ENCODE data around the gene XRCC4.

Gene XRCC4

DNA sequence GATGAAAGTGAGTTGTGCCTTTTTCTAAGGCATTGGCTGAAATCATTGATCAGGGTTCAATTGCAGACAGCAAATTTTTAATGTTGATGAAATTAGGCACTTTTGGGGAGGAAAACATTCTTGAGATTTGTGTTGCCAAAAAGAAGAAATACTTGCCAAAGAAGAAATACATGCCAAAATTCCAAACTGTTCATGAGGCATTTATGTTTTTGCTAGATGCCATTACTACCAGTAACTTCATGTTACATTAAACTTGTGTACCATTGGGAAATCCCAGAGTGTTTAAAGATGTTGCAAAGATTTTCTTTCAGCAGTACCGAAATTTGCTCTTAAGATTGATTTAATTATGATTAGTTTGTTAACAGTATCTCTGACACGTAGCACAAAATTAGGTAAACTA is 7.0 kb downstream of the XRCC4 start:
- Histone ChIP-seq H3K4me1 (ENCODE audit: control insufficient read depth, insufficient read depth, low read length) (no peaks in the 10 kb centered on the region), H3K27ac (ENCODE audit: low read depth, low read length) (no peak overlapping the region), H3K9ac (ENCODE audit: low read length) (no peak overlapping the region), H3K27me3 (ENCODE audit: control insufficient read depth, insufficient read depth, low read length) (no peaks in the 10 kb centered on the region), H3K4me3 (ENCODE audit: low read length) (no peak overlapping the region), H3K36me3 (ENCODE audit: control insufficient read depth, insufficient read depth, low read length) (no peaks in the 10 kb centered on the region)

DNA sequence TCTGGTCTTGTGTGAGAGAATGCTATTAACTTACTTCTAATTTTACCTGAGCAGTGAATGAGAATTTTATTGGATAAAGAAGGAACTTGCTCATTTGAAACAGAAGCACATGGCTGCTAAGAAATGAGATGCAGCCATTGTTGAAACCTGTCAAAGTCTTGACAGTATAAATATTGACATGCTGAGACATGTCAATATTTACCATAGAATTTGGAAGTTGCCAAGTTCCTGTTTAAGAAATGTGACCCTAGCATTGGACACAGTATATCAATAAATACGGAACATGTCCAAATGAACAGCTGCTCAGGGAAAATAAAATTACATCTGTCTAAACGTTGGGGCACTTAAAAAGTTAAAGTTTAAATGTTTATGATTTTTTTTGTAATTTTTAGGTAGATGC is 7.8 kb downstream of the XRCC4 start:
- H3K4me3 ChIP-seq (ENCODE audit: low read length) = no peak overlapping the region
- H3K9ac ChIP-seq (ENCODE audit: low read length) = no peak overlapping the region
- H3K36me3 ChIP-seq (ENCODE audit: control insufficient read depth, insufficient read depth, low read length) = no peaks in the 10 kb centered on the region
- no peaks in the 10 kb centered on the region for H3K27me3 ChIP-seq (ENCODE audit: control insufficient read depth, insufficient read depth, low read length)
- H3K4me1 ChIP-seq (ENCODE audit: control insufficient read depth, insufficient read depth, low read length) = no peaks in the 10 kb centered on the region
- no peak overlapping the region for H3K27ac ChIP-seq (ENCODE audit: low read depth, low read length)

DNA sequence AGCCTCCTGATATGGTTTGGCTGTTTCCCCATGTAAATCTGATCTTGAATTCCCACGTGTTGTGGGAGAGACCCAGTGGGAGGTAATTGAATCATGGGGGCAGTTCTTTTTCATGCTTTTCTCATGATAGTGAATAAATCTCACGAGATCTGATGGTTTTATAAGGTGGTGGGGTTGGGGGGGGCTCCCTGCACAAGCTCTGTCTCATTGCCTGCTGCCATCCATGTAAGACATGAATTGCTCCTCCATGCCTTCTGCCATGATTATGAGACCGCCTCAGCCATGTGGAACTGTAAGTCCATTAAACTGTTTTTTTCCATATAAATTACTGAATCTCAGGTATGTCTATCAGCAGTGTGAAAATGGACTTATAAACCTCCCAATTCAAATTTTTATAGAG is 12.8 kb downstream of the XRCC4 start:
- H3K4me3 ChIP-seq (ENCODE audit: low read length) = no peak overlapping the region
- H3K4me1 ChIP-seq (ENCODE audit: control insufficient read depth, insufficient read depth, low read length) = no peaks in the 10 kb centered on the region
- no peak overlapping the region for H3K27ac ChIP-seq (ENCODE audit: low read depth, low read length)
- H3K9ac ChIP-seq (ENCODE audit: low read length) = no peak overlapping the region
- H3K36me3 ChIP-seq (ENCODE audit: control insufficient read depth, insufficient read depth, low read length) = no peaks in the 10 kb centered on the region
- H3K27me3 ChIP-seq (ENCODE audit: control insufficient read depth, insufficient read depth, low read length) = no peaks in the 10 kb centered on the region

DNA sequence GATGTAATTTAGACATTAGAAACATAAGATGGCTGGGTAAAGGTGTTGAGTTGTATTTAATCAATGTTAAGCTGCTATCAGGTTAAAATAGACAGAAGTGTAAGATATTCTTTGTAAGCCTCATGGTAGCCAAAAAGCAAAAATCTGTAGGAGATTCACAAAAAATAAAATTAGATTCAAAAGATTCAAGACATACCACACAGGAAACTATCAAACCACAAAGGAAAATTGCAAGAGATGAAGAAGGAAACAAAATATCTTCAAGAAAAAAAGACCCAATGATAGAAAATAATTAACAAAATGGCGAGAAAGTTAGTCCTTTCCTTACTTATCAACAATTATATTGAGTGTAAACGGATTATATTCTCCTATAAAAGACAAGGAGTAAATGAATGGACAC is 15.3 kb downstream of the XRCC4 start:
- H3K27ac ChIP-seq (ENCODE audit: low read depth, low read length) = no peak overlapping the region
- no peaks in the 10 kb centered on the region for H3K36me3 ChIP-seq (ENCODE audit: control insufficient read depth, insufficient read depth, low read length)
- no peaks in the 10 kb centered on the region for H3K4me1 ChIP-seq (ENCODE audit: control insufficient read depth, insufficient read depth, low read length)
- H3K9ac ChIP-seq (ENCODE audit: low read length) = no peak overlapping the region
- no peaks in the 10 kb centered on the region for H3K27me3 ChIP-seq (ENCODE audit: control insufficient read depth, insufficient read depth, low read length)
- no peak overlapping the region for H3K4me3 ChIP-seq (ENCODE audit: low read length)

DNA sequence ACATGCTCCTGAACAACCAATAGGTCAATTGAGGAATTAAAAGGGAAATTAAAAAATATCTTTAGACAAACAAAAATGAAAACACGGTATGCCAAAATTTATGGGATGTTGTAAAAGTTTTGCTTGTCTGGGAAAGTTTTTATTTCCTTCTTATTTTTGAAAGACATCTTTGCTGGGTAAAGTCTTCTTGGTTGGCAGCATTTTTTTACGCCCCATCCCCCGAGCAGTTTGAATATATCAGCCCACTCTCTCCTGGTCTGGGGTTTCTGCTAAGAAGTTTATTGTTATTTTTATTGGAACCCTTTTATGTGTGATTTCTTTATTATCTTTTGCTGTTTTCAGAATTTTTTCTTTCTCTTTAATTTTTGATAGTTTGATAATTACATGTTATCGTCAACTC is 16.3 kb downstream of the XRCC4 start:
- Histone ChIP-seq H3K27me3 (ENCODE audit: control insufficient read depth, insufficient read depth, low read length) (no peaks in the 10 kb centered on the region), H3K36me3 (ENCODE audit: control insufficient read depth, insufficient read depth, low read length) (no peaks in the 10 kb centered on the region), H3K4me3 (ENCODE audit: low read length) (no peak overlapping the region), H3K27ac (ENCODE audit: low read depth, low read length) (no peak overlapping the region), H3K4me1 (ENCODE audit: control insufficient read depth, insufficient read depth, low read length) (no peaks in the 10 kb centered on the region), H3K9ac (ENCODE audit: low read length) (no peak overlapping the region)

DNA sequence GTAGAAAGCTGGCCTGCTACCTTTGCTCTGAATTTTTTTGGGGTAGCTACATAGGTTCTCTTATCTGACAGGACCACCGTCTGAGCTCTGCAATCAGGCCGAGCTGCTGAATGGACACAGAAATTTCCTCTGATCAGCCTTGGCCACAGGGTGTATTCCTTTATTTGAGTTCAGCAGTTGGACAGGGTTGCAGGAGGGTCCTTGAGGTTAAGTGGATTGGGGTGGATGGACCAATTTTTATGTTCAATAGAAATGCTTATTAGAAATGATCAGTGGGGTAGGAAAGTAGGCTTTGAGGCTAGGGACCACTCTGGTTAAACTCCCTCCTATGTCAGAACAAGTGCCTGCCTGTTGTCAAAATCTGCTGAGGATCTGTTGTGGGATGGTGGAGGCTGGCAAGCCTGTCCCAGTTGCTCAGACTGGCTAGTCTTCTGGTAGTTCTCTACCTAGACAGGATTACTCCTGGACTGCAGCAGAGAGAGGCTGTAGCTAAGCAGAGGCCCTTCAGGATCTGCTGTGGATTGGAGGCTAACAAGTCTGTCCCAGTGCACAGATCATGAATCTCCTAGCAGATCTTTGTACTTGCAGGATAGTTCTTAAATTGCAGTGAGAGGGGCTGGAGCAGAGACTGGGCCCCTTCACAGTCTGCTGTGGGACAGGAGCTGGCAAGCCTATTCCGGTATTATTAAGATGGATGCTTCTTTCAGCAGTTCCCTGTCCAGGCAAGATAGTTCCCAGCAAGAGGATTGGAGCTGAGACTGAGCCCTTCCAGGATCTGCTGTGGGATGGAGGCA is 18.0 kb downstream of the XRCC4 start:
- no peak overlapping the region for H3K9ac ChIP-seq (ENCODE audit: low read length)

DNA sequence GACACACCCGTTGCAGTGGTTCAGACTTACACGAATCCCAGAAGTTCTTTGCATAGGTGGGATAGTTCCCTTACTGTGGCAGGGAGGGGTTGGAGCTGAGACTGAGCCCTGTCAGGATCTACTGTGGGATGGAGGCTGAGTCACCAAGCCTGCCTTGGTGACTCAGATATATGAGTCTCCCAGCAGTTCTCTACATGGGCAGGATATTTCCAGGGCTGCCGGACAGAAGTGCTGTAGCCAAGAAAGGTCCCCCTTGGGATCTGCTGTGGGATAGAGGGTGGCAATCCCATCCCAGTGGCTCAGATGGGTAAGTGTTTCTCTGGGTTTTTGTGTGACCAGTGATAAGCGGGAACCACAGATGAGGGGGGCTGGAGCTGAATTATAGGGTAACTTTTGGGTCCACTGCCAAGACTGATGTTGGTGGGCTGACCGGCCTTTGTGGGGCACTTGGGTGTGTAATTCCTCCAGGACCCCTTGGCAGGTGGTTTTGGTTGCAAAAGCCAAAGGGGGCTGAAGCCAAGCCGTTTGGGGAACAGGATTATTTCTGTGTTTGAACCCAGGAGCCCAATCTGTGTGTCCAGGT is 18.7 kb downstream of the XRCC4 start:
- no peaks in the 10 kb centered on the region for H3K36me3 ChIP-seq (ENCODE audit: control insufficient read depth, insufficient read depth, low read length)
- H3K27ac ChIP-seq (ENCODE audit: low read depth, low read length) = no peak overlapping the region
- H3K27me3 ChIP-seq (ENCODE audit: control insufficient read depth, insufficient read depth, low read length) = no peaks in the 10 kb centered on the region
- H3K4me1 ChIP-seq (ENCODE audit: control insufficient read depth, insufficient read depth, low read length) = no peaks in the 10 kb centered on the region
- no peak overlapping the region for H3K9ac ChIP-seq (ENCODE audit: low read length)
- H3K4me3 ChIP-seq (ENCODE audit: low read length) = no peak overlapping the region

More for the DNA sequence above, 18.0 kb downstream of the XRCC4 start:
- no peak overlapping the region for H3K27ac ChIP-seq (ENCODE audit: low read depth, low read length)
- H3K4me3 ChIP-seq (ENCODE audit: low read length) = no peak overlapping the region
- H3K4me1 ChIP-seq (ENCODE audit: control insufficient read depth, insufficient read depth, low read length) = no peaks in the 10 kb centered on the region
- H3K27me3 ChIP-seq (ENCODE audit: control insufficient read depth, insufficient read depth, low read length) = no peaks in the 10 kb centered on the region
- H3K36me3 ChIP-seq (ENCODE audit: control insufficient read depth, insufficient read depth, low read length) = no peaks in the 10 kb centered on the region

DNA sequence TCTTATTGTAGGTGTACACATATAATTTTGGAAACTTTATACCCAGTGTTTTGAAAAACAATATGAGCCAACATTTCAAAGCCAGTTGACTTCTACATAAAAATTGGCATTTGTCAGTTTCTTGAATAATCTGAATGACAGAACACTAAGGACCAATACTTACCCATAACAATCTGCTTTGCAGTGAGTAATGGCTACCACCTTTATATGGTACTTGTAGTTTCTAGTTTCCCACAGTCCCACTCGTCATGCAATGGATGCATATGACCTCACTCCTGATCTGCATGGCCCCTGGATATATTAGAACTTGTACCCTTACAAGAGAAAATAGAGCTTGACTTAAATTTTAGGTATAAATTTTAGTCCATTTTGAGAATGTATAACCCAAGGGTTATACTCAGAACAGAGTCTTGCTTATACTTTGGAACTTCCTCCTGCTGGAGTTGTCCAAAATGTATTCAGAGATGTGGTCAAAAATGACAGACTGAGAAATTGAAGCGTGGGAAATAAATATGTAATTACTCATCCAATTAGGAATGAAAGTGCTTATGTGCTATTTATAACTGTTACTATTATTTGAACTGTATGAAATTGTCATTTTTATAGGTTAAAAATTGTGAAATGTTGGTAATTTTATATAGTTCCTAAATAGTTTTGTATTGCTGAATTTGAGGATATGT is 19.5 kb downstream of the XRCC4 start:
- no peaks in the 10 kb centered on the region for H3K36me3 ChIP-seq (ENCODE audit: control insufficient read depth, insufficient read depth, low read length)
- no peaks in the 10 kb centered on the region for H3K27me3 ChIP-seq (ENCODE audit: control insufficient read depth, insufficient read depth, low read length)
- no peak overlapping the region for H3K27ac ChIP-seq (ENCODE audit: low read depth, low read length)
- H3K4me1 ChIP-seq (ENCODE audit: control insufficient read depth, insufficient read depth, low read length) = no peaks in the 10 kb centered on the region
- H3K9ac ChIP-seq (ENCODE audit: low read length) = no peak overlapping the region
- H3K4me3 ChIP-seq (ENCODE audit: low read length) = no peak overlapping the region

DNA sequence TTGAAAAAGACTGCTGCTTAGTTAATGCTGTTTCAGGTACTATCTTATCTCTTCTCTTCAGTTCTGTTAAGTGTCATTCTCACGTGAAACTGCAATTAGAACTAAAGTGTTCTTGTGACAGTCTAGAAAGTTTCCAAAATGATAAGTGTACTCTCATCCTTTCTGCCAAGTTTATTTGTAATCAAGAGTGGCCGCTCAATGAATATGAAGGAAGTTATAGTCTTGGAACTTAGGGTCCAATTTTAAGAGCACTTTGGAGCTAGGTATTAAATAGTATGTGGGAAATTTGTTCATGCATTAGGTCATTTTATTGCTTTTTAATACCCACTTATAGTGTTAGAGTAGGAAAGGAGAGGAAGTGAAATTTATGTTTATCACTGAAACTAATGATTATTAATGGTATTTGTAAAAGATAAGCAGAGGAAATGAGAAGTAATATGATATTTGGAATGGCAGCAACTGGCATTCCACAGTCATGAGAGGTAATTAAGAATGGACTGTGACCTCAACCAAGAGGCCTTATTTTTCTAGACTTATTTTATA is 20.4 kb downstream of the XRCC4 start:
- Histone ChIP-seq H3K27me3 (ENCODE audit: control insufficient read depth, insufficient read depth, low read length) (no peaks in the 10 kb centered on the region), H3K27ac (ENCODE audit: low read depth, low read length) (no peak overlapping the region), H3K9ac (ENCODE audit: low read length) (no peak overlapping the region), H3K36me3 (ENCODE audit: control insufficient read depth, insufficient read depth, low read length) (no peaks in the 10 kb centered on the region), H3K4me3 (ENCODE audit: low read length) (no peak overlapping the region), H3K4me1 (ENCODE audit: control insufficient read depth, insufficient read depth, low read length) (no peaks in the 10 kb centered on the region)

DNA sequence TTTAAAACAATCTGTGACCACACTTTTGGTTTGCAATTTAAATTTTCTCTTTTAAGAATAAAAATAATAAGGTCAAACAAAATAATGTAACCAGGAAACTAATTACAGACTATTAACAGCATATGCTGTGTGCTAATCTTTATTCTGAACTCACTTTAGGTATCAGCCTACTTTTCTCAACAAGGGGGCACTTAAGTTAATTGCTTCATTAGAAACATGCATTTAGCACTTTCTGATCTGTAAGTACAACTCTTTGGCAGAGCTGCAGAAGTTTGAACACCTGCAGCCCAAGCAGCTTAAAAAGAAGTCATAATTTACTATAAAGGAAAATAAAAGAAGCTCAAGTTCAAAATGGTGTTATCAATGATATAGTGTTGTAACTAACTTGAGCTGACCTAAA is 21.7 kb downstream of the XRCC4 start:
- no peak overlapping the region for H3K27ac ChIP-seq (ENCODE audit: low read depth, low read length)
- no peaks in the 10 kb centered on the region for H3K27me3 ChIP-seq (ENCODE audit: control insufficient read depth, insufficient read depth, low read length)
- H3K4me3 ChIP-seq (ENCODE audit: low read length) = no peak overlapping the region

DNA sequence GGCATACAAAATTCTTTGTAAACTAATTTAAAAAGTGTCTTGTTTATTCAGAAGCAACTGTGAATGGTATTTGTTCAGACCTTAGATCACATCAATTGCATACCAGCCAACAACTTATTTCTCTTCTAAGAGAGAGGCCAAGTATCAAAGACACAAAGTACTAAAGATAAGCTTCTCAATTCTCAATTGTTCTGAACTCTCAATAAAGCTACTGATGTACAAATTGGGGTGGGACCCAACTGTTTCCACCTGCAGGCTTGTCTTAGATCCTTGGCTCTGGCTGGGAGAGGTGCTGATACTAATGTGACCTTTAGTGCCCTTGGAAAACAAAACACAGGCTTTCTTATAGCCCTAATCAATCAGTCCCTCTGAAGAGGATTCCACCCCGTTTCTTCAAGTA is 22.1 kb downstream of the XRCC4 start:
- Histone ChIP-seq H3K36me3 (ENCODE audit: control insufficient read depth, insufficient read depth, low read length) (no peaks in the 10 kb centered on the region), H3K4me3 (ENCODE audit: low read length) (no peak overlapping the region), H3K27ac (ENCODE audit: low read depth, low read length) (no peak overlapping the region), H3K9ac (ENCODE audit: low read length) (no peak overlapping the region), H3K4me1 (ENCODE audit: control insufficient read depth, insufficient read depth, low read length) (no peaks in the 10 kb centered on the region), H3K27me3 (ENCODE audit: control insufficient read depth, insufficient read depth, low read length) (no peaks in the 10 kb centered on the region)

More for the DNA sequence above, 21.7 kb downstream of the XRCC4 start:
- Histone ChIP-seq H3K4me1 (ENCODE audit: control insufficient read depth, insufficient read depth, low read length) (no peaks in the 10 kb centered on the region), H3K9ac (ENCODE audit: low read length) (no peak overlapping the region), H3K36me3 (ENCODE audit: control insufficient read depth, insufficient read depth, low read length) (no peaks in the 10 kb centered on the region)

DNA sequence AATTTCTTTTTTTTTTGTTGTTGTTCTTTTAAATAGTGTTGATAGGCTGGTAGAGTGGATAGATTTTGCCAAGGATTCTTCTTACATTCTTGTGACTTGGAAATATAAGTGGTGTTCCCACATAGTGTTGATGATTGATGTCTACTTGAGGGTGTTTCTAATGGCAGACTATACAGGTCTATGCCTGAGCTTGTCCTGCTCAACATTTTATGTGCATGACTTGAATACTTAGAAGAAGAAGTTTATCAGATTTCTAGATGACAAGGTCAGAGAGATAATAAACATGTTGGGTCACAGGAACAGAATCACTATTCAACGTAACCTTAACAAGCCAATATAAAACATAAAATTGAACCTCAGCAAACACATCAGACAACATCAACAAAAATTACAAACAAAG is 24.2 kb downstream of the XRCC4 start:
- H3K27me3 ChIP-seq (ENCODE audit: control insufficient read depth, insufficient read depth, low read length) = no peaks in the 10 kb centered on the region
- no peak overlapping the region for H3K4me3 ChIP-seq (ENCODE audit: low read length)
- H3K9ac ChIP-seq (ENCODE audit: low read length) = no peak overlapping the region
- no peaks in the 10 kb centered on the region for H3K4me1 ChIP-seq (ENCODE audit: control insufficient read depth, insufficient read depth, low read length)
- no peaks in the 10 kb centered on the region for H3K36me3 ChIP-seq (ENCODE audit: control insufficient read depth, insufficient read depth, low read length)
- no peak overlapping the region for H3K27ac ChIP-seq (ENCODE audit: low read depth, low read length)

Data from rectal smooth muscle tissue (tissue), 1 donor.